Measurements from ENCODE around the gene SNRNP27.
A peak's percentile ranks its signal among the peaks of the same experiment; 100 is the strongest.
"Not testable (repeated sequence)": the region's sequence is repeated elsewhere in the genome, so short reads cannot be mapped to it uniquely, and the experiment has no call there.

Gene SNRNP27

GRCh38 chr2:69893684-69894551 is at the start of gene SNRNP27:
Gene SNRNP27 (plus strand): TSS chr2:69893956. CDS start chr2:69893985, 29 bp downstream.
- DNase-seq = no peak

DNA sequence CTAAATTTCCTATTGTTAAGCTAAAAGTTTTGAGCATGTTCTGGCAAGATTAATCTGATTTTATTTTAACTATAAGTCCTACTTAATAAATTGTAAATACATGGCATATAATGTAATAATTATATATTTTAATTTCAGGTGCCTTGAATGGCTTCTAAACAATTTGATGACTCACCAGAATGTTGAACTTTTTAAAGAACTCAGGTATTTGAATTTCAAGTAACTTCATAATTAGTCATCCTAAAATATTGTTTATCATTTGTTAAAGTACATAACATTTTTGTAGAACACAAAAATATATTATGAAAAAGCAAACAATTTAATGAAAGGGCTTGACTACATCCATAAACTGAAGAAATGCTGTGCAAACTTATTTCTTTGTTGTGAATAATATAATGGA is 49.8 kb upstream of the SNRNP27 start:
- no peak for DNase-seq

- DNase-seq = no peak
Observed at GRCh38 chr2:69844560-69844959, 49.2 kb upstream of the SNRNP27 start.

DNA sequence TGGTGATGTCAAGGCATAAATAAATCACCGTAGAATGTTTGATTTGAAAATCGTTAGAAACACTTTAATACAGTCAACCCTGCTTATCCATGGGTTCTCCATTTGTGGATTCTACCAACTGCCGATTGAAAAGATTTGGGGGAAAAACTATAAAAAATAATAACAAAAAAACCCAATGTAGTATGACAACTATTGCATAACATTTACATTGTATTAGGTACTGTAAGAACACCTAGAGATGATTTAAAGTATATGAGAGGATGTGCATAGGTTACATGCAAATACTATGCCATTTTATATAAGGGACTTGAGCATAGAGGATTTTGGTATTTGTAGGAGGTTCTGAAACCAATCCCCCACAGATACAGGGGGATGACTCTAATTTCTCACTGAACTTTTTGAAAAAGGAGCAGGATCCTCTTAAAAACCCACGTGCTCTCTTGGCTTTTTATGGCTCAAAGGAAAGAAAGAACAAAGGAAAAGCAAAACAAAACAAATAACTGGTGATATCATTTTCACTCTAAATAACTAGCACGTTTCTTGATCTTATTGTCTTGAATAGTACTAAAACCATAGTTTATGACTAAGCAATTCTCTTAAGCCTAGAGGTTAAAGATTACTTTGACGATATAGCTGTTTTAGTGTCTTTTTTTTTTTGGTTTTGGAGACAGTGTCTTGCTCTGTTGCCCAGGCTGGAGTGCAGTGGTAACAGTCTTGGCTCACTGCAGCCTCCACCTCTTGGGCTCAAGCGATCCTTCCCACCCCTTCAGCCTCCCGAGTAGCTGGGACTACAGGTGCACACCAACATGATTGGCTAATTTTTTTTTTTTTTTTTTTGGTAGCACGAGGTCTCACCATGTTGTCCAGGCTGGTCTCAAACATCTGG is 47.3 kb upstream of the SNRNP27 start:
- DNase-seq = no peak

- no peak for DNase-seq
Observed at GRCh38 chr2:69847068-69847828, 46.5 kb upstream of the SNRNP27 start.

- no peak for DNase-seq
Observed at GRCh38 chr2:69848186-69848790, 45.5 kb upstream of the SNRNP27 start.

DNA sequence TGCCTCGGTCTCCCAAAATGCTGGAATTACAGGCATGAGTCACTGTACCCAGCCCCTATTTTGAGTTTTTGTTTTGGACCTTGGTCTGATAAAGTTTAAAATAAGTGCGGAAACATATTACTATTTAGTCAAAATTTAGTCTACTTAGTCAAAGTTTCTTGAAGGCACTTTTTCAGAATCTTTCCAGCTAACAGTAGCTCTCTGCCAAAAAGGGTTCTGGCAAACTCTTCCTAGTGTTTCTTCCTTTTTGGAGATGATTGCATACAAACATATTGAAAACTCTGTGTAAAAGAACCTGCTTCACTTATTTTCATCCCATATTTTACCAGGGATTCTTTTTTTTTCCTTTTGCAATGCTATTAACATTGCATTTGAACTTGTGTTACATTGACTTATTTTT is 35.5 kb upstream of the SNRNP27 start:
- no peak for DNase-seq

- no peak for DNase-seq
Observed at GRCh38 chr2:69863298-69863697, 30.5 kb upstream of the SNRNP27 start.

DNA sequence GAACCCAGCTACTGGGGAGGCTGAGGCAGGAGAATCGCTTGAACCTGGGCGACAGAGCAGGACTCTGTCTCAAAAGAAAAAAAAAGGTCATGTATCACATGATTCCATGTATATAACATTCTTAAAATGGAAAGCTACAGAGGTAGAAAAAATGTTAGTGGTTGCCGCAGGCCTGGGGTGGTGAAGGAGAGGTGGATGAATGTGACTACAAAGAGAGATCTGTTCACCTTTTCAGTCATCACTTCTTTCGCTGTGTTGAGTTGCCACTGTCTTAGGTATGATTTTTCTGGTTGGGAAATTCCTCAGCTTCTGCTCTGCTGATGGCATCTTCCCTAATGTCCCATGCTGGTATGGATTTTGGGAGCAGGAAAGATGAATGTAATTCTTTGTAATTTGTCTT is 5.3 kb upstream of the SNRNP27 start:
- DNase-seq = no peak

- DNase-seq = no peak
Observed at GRCh38 chr2:69889302-69889701, 4.5 kb upstream of the SNRNP27 start.

DNA sequence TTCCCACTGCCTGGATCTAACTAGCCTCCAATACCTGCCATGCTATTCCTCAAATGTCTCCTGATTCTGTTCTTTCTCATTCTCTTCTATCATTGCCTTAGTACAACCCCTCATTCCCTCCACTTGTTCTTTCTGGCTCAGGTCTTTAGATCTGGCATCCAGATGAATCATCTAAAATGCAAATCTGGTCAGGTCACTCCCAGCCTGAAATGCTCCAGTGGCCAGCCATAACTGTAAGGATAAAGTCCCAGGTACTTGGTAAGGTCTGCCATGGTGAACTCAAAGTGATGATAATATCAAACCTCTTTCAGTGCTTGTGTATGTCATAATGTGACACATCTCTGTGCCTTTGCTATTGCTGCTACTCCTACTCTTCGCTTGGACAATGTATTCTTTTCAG is 2.9 kb upstream of the SNRNP27 start:
- no peak for DNase-seq

DNA sequence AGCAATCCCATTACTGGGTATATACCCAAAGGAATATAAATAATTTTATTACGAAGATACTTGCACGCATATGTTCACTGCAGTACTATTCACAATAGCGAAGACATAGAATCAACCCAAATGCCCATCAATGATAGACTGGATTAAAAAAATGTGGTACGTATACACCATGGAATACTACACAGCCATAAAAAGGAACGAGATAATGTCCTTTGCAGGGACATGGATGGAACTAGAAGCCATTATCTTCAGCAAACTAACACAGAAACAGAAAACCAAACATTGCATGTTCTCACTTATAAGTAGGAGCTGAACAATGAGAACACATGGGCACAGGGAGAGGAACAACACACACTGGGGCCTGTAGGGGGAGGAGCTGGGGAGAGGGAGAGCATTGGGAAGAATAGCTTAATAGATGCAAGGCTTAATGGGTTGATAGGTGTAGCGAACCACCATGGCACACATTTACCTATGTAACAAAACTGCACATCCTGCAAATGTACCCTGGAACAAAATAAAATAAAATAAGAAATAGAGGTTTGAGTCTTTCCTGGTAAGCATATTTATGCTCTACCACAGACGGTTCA is 825 bp upstream of the SNRNP27 start:
- DNase-seq = not testable (repeated sequence)

DNA sequence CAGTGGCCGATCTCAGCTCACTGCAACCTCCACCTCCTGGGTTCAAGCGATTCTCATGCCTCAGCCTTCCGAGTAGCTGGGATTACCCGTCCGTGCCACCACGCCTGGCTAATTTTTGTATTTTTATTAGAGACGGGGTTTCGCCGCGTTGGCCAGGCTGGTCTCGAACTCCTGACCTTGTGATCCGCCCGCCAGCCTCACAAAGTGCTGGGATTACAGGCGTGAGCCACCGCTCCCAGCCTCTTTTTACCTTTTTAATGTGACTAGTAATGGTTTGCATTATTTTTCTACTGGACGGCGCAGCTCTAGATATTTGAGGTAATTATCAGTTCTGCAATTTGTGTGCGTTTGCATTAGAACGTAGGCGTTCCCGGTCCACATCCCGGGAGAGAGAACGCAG is 981 bp downstream of the SNRNP27 start:
- not testable (repeated sequence) for DNase-seq

GRCh38 chr2:69902213-69902922 is 8.6 kb downstream of the SNRNP27 start:
- DNase-seq = no peak

DNA sequence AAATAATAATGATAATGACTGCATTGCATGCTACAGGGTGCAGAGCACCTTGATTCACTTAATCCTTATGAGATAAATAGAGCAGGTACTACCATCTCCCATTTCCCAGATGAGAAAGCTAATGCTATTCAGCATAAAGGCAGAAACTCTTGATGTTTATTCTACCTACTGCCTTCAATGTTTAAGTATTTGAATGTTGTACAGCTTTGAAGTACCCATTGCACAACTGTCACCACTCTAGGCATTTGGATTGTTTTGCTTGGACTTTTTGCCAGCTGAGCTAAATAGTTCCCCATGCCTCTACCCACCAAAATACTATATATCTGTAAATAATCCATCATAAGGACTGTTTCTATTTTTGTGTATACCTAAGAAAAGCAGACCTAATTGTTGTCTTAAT is 13.5 kb downstream of the SNRNP27 start:
- DNase-seq = no peak

DNA sequence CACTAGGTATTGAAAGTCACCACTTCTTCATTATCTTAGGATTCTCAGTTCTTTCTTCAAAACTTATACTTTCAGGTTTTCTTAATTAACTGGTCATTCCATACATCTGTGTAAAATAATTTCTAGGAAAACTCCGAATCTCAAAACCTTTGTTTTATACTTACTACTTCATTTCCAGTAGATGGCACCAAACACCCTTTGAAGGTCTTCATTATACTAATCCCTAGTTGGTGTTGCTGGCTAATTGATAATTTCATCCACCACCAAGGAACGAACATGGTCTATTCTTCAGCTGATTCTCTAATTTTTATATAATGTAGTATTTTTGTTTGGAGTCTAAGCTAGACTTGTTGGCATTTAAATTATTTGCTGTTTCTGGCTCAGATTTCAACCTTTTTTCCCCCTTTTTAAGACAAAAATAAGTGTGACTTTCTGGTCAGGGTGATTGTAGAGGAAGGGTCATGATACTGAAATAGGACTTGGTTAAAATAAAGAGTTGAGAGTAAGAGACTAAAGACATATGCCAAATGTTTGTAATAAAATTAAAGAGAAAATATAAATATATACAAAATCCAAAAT is 18.3 kb downstream of the SNRNP27 start:
- DNase-seq = no peak

DNA sequence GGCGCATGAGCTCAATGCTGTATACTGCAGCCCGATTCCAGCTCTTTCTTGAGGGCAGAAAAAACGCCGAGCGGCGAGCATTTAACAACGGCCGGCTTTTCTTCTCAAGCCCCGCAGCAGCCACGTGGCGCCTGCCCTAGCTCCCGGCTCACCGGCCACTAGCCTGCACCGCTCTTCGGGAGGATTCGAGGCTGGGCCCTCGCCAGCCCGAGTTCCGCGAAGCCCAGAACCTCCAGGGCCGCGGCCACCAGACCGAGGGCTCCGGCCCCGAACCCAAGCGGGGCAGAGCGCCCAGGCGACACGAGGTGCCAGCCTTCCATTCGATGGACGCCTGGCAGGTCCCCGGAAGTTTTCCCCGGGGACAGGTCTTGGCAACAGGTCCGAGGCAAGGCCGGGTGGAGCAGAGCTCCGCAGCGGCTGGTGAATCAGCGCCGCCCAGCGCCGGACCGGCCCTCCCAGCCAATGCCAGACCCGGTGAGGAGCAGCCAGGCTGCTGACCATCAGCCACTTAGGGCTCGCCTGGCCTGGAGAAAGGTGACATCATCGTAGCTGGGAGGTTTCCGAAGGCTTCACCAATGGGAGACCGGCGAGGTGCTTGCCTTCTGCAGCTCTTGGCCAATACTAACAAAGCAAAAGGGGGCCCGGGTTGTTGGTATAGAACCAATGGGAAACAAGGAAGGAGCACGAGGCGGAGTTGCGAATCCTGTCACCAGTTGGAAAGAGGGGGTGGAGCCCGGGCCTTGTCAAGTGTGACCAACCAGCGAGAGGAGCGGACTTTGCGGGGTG is 20.6 kb downstream of the SNRNP27 start:
- peak; percentile 88 for DNase-seq

DNA sequence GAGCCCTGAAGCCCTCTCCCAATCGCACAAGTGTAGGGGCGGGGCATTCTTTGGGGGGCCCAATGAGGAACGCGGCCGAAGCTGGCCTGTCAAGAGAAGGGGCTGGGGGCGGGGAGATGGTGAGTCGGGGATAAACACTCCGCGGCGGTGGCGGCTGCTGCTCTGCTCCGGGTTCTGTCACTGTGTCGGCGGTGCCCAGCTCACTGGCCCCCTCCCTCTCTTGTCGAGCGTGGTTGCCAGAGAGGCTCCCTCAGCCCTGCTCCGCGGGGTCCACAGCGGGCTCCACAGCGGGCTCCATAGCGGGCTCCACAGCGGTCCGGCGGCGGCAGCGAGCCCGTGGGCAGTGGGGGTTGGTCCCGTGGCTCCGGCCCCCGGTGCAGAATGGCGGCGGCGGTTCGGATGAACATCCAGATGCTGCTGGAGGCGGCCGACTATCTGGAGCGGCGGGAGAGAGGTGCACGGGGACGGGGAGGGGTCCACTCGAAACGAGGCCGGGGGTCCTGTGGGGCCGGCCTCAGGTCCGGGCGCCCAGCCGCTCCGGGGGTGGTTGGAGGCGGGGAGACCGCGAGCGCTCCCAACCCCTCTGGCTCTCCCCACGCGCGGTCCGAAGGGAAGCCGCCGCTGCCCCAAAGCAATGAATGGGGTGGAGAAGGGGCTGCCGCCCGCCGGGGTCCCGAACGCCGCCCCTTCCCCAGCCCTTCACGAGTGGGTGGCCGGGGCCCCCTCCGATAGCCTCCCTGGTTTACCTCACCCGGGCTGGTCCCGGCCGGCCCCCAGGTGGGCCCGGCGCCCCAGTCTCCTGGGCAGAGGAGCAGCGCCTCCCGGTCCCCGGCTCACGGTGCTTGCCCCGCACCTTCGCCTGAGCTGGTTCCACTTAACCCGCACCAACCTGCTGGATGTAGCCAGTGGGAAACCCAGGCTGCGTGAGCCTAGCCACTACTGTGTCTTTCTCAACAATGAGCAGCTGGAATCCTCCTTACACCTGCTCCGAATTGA is 21.5 kb downstream of the SNRNP27 start, which contains the start of gene MXD1:
TSS of gene MXD1 (plus strand) at position 160 of the 996 bp plus-strand sequence. CDS start at position 382, 222 bp downstream.
- peak; percentile 75 for DNase-seq

GRCh38 chr2:69916106-69916505 is 22.4 kb downstream of the SNRNP27 start:
- no peak for DNase-seq

All from cortex of kidney (tissue), 1 donor.